Brain (organoid and tissue), 1 donor: Measurements from ENCODE around the gene MUC15. TPM values are rescaled to one million over a fixed set of nuclear protein-coding genes. Genes with fewer than 3 reads are reported as not detected.

Source experiments
- polyA plus RNA-seq: library from polyadenylated mRNA; stranded (reverse); fragments of 350-450 nt; fragmentation: Illumina TruSeq; extraction: RNeasy Lipid Tissue Mini Kit (QIAGEN cat#74804); gene quantifications from one replicate; pipeline ENCODE4 v1.2.3, GENCODE V29; 2015; ENCODE audit warnings: low read depth, low replicate concordance; ENCODE audit not compliant: insufficient read depth

The MUC15 gene
- polyA plus RNA-seq, 1 donor from 2014 or later = not detected

Other genes starting within 250 kb of the MUC15 start
- 0.81 TPM for gene ANO3, start 240.1 kb downstream of the MUC15 start, polyA plus RNA-seq
- not detected for gene SLC5A12, start 149.8 kb upstream of the MUC15 start, polyA plus RNA-seq